Ishikawa (cell line): Measurements from ENCODE around the gene PPARG.

Experiments
- CEBPB ChIP-seq: IDR thresholded peaks from 2 replicates; pipeline ENCODE4 v1.6.1; 2012
- CREB1 ChIP-seq: IDR thresholded peaks from 2 replicates; pipeline ENCODE4 v1.6.1; 2012; ENCODE audit warnings: low read depth
- EGR1 ChIP-seq: IDR thresholded peaks from 2 replicates; pipeline ENCODE4 v1.6.1; 2012
- EP300 ChIP-seq: IDR thresholded peaks from 2 replicates; pipeline ENCODE4 v1.6.1; 2012; ENCODE audit warnings: borderline replicate concordance
- FOXM1 ChIP-seq: IDR thresholded peaks from 2 replicates; pipeline ENCODE4 v1.6.1; 2012; ENCODE audit warnings: low read depth, borderline replicate concordance
- MAX ChIP-seq: IDR thresholded peaks from 2 replicates; pipeline ENCODE4 v1.6.1; 2012
- NFIC ChIP-seq: IDR thresholded peaks from 2 replicates; pipeline ENCODE4 v1.6.1; 2012
- TAF1 ChIP-seq: IDR thresholded peaks from 2 replicates; pipeline ENCODE4 v1.6.1; 2012; ENCODE audit warnings: low read depth, mild to moderate bottlenecking
- YY1 ChIP-seq: IDR thresholded peaks from 2 replicates; pipeline ENCODE4 v1.6.1; 2012; ENCODE audit warnings: low read depth
- ZBTB7A ChIP-seq: IDR thresholded peaks from 2 replicates; pipeline ENCODE4 v1.6.1; 2012; ENCODE audit warnings: low read depth
- TF ChIP-seq, protein P1 (sequence below): IDR thresholded peaks from 2 replicates; pipeline ENCODE4 v1.6.1; 2012

DNA sequence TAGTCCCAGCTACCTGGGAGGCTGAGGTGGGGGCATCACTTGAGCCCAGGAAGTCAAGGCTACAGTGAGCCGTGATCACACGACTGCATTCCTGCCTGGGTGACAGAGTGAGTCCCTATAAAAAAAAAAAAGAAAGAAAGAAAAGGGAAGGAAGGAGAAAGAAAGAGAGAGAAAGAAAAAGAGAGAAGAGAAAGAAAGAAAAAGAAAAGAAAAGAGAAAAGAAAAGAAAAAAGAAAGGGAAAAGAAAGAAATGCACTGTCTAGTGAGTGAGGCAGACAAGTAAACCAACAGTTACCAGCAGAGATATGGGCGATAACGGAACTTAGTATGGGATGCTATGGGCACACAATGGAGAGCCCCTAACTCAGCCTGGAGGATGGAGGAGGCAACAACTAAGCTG lies 158.2 kb downstream of the PPARG start:
- TF ChIP-seq CREB1 (no peak), EP300 (no peak), YY1 (no peak), CEBPB (no peak), MAX (no peak), FOXM1 (no peak), EGR1 (no peak), TAF1 (no peak), NFIC (no peak), ZBTB7A (no peak)
- TF ChIP-seq, protein P1, sequence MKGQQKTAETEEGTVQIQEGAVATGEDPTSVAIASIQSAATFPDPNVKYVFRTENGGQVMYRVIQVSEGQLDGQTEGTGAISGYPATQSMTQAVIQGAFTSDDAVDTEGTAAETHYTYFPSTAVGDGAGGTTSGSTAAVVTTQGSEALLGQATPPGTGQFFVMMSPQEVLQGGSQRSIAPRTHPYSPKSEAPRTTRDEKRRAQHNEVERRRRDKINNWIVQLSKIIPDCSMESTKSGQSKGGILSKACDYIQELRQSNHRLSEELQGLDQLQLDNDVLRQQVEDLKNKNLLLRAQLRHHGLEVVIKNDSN, result no peak
